HCT116 (cell line): Measurements from ENCODE around the gene NUP210. TPM values are rescaled to one million over a fixed set of nuclear protein-coding genes. Genes with fewer than 3 reads are reported as not detected.

Experiments
- ATAC-seq: fragments of 200-7000 bp; cut with Tn5 transposase; 2 replicates; pipeline ENCODE4 v1.9.1; 2020; ENCODE audit warnings: mild to moderate bottlenecking, moderate library complexity
- BruUV-seq: library from RNA; stranded (reverse); fragments of 400-500 nt; replicated peaks from 2 replicates; lab custom pipeline; 2021; lab: Mats Ljungman, UMichigan
- CTCF ChIA-PET: fragments of 300-600 bp; sonication (Branson Sonifier 250); formaldehyde crosslinking; loops from one replicate; lab custom pipeline; 2021; ENCODE audit warnings: antibody characterized with exemption; lab: Charles Lee
- POLR2A ChIA-PET: fragments of 300-600, 350-600 bp; sonication (Branson Sonifier 250); formaldehyde crosslinking; loops from one replicate; lab custom pipeline; 2021; ENCODE audit warnings: antibody characterized with exemption; lab: Charles Lee
- RAD21 ChIA-PET, 2 experiments: fragments of 300-600 bp; sonication (Branson Sonifier 250); formaldehyde crosslinking; loops; one replicate each; lab custom pipeline; 2023; ENCODE audit warnings: low total read pairs in 2 of 2; ENCODE audit not compliant: uncharacterized antibody in 2 of 2, unreplicated experiment in 2 of 2, low non-redundant PET in 1 of 2; lab: Charles Lee
- DNase-seq: peaks from one replicate; pipeline ENCODE4 v3.0.0-alpha.2; 2010; ENCODE audit warnings: low read depth, low spot score
- H2AFZ ChIP-seq: fragments of 200-600 bp; shearing (Covaris generic), sonication (generic); 2 replicates; pipeline ENCODE4 v1.6.1; 2017; ENCODE audit warnings: low read depth, mixed run types, mixed read lengths, antibody characterized with exemption, low read length; ENCODE audit not compliant: poor library complexity, severe bottlenecking
- H3K27ac ChIP-seq: 2 replicates; pipeline ENCODE4 v1.5.1; 2012; ENCODE audit warnings: low read depth, low read length
- H3K27me3 ChIP-seq: fragments of 200-600 bp; sonication (generic); 2 replicates; pipeline ENCODE4 v1.6.1; 2016; ENCODE audit warnings: mixed run types, low read length, mixed read lengths; ENCODE audit not compliant: insufficient read depth
- H3K36me3 ChIP-seq, 2 experiments: fragments of 200-500 bp in 1 of 2; fragments of 200-600 bp in 1 of 2; sonication (Bioruptor generic) in 1 of 2; sonication (generic) in 1 of 2; 2 replicates each; pipeline versions ENCODE4 v1.5.1 to v1.6.1; 2014 to 2016; ENCODE audit warnings: low read length in 2 of 2, inconsistent platforms in 1 of 2, mixed read lengths in 1 of 2, mixed run types in 1 of 2; ENCODE audit not compliant: insufficient read depth in 2 of 2, control insufficient read depth in 1 of 2
- H3K4me1 ChIP-seq, 2 experiments: fragments of 200-600 bp in 1 of 2; sonication (generic) in 1 of 2; 2 replicates each; pipeline versions ENCODE4 v1.5.1 to v1.6.1; 2012 to 2017; ENCODE audit warnings: low read length in 2 of 2, inconsistent platforms in 1 of 2, mild to moderate bottlenecking in 1 of 2, mixed read lengths in 1 of 2, mixed run types in 1 of 2, moderate library complexity in 1 of 2; ENCODE audit not compliant: insufficient read depth in 2 of 2, control insufficient read depth in 1 of 2
- H3K4me2 ChIP-seq: fragments of 200-600 bp; sonication (generic); 2 replicates; pipeline ENCODE4 v1.6.1; 2017; ENCODE audit warnings: mixed run types, low read length, mixed read lengths
- H3K4me3 ChIP-seq, 2 experiments: fragments of 200-600 bp in 1 of 2; sonication (generic) in 1 of 2; replicated peaks in 1 of 2; 2 replicates each; pipeline ENCODE4 v1.5.1; 2011 to 2016; ENCODE audit warnings: low read length in 2 of 2, control low read depth in 1 of 2, low read depth in 1 of 2, mild to moderate bottlenecking in 1 of 2, mixed read lengths in 1 of 2, mixed run types in 1 of 2
- H3K79me2 ChIP-seq: fragments of 200-600 bp; sonication (generic); 2 replicates; pipeline ENCODE4 v1.6.1; 2017; ENCODE audit warnings: mild to moderate bottlenecking, mixed run types, low read length, moderate library complexity, mixed read lengths; ENCODE audit not compliant: insufficient read depth
- H3K9ac ChIP-seq: fragments of 200-600 bp; sonication (generic); 2 replicates; pipeline ENCODE4 v1.6.1; 2016; ENCODE audit warnings: low read length, mixed read lengths
- H3K9me2 ChIP-seq: fragments of 200-600 bp; sonication (generic), shearing (Covaris generic); 2 replicates; pipeline ENCODE4 v1.6.1; 2017; ENCODE audit warnings: mixed run types, mild to moderate bottlenecking, moderate library complexity; ENCODE audit not compliant: insufficient read depth
- H3K9me3 ChIP-seq, 2 experiments: fragments of 200-500 bp in 1 of 2; fragments of 200-600 bp in 1 of 2; sonication (Bioruptor generic) in 1 of 2; sonication (generic) in 1 of 2; 2 replicates each; pipeline ENCODE4 v1.6.1; 2014 to 2017; ENCODE audit warnings: low read length in 2 of 2, mixed read lengths in 2 of 2, inconsistent platforms in 1 of 2, low read depth in 1 of 2, mild to moderate bottlenecking in 1 of 2, mixed run types in 1 of 2, moderate library complexity in 1 of 2; ENCODE audit not compliant: control insufficient read depth in 1 of 2, insufficient read depth in 1 of 2
- H4K20me1 ChIP-seq: fragments of 200-600 bp; sonication (generic), shearing (Covaris generic); 2 replicates; pipeline ENCODE4 v1.6.1; 2017; ENCODE audit warnings: mixed run types, mild to moderate bottlenecking, moderate library complexity; ENCODE audit not compliant: insufficient read depth
- ELF1 ChIP-seq: IDR thresholded peaks from 2 replicates; pipeline ENCODE4 v1.6.1; 2012; ENCODE audit warnings: low read depth, borderline replicate concordance
- EZH2 ChIP-seq: fragments of 200-600 bp; sonication (generic); IDR thresholded peaks from 2 replicates; pipeline ENCODE4 v1.6.1; 2017; ENCODE audit warnings: antibody characterized with exemption, mixed run types
- FOSL1 ChIP-seq: IDR thresholded peaks from 2 replicates; pipeline ENCODE4 v1.6.1; 2012; ENCODE audit warnings: low read depth
- JUND ChIP-seq: IDR thresholded peaks from 2 replicates; pipeline ENCODE4 v1.6.1; 2012
- POLR2AphosphoS5 ChIP-seq: IDR thresholded peaks from 2 replicates; pipeline ENCODE4 v1.6.1; 2011; ENCODE audit warnings: mild to moderate bottlenecking, low read depth, low read length, moderate library complexity
- SP1 ChIP-seq: IDR thresholded peaks from 2 replicates; pipeline ENCODE4 v1.6.1; 2012; ENCODE audit warnings: low read depth
- SRF ChIP-seq: IDR thresholded peaks from 2 replicates; pipeline ENCODE4 v1.6.1; 2012; ENCODE audit warnings: low read depth
- TCF7L2 ChIP-seq: IDR thresholded peaks from 2 replicates; pipeline ENCODE4 v1.7.0; 2011; ENCODE audit warnings: borderline replicate concordance, inconsistent platforms; ENCODE audit not compliant: insufficient read depth, insufficient read length; ENCODE audit errors: extremely low read depth
- ZFX ChIP-seq: fragments of 450-650 bp; IDR thresholded peaks from 2 replicates; pipeline ENCODE4 v1.6.1; 2017
- ZNF274 ChIP-seq: fragments of 200-500 bp; sonication (Bioruptor generic); IDR thresholded peaks from 2 replicates; pipeline ENCODE4 v1.6.1; 2014; ENCODE audit warnings: mild to moderate bottlenecking, low read depth, low read length, inconsistent platforms
- intact Hi-C: fragments of 100-400 bp; cut with micrococcal nuclease; formaldehyde crosslinking; loops from 2 replicates; pipeline ENCODE4 v1.10.0; 2022
- total RNA-seq: library from RNA; stranded (reverse); gene quantifications from one replicate; pipeline ENCODE4 v1.2.1, GENCODE V29; 2021; ENCODE audit not compliant: unreplicated experiment
- TF ChIP-seq, protein P1 (sequence below), 3 experiments: fragments of 200-600 bp in 1 of 3; sonication (generic) in 1 of 3; IDR thresholded peaks in 2 of 3; conservative IDR thresholded peaks in 1 of 3; 2 replicates each; pipeline ENCODE4 v1.5.1; 2012 to 2017; ENCODE audit warnings: low read depth in 2 of 3, low read length in 2 of 3, antibody characterized with exemption in 1 of 3, borderline replicate concordance in 1 of 3, control low read depth in 1 of 3, mild to moderate bottlenecking in 1 of 3, mixed read lengths in 1 of 3, mixed run types in 1 of 3, moderate library complexity in 1 of 3; ENCODE audit not compliant: insufficient read depth in 1 of 3
- TF ChIP-seq, protein P2 (sequence below): IDR thresholded peaks from 2 replicates; pipeline ENCODE4 v1.6.1; 2011; ENCODE audit warnings: mild to moderate bottlenecking, low read length, moderate library complexity; ENCODE audit not compliant: insufficient replicate concordance; ENCODE audit errors: extremely low read depth
- TF ChIP-seq, protein P3 (sequence below): IDR thresholded peaks from 2 replicates; pipeline ENCODE4 v1.6.1; 2012

NUP210 gene
- total RNA-seq, 1 experiment from 2014 or later: 74.9 TPM

DNA sequence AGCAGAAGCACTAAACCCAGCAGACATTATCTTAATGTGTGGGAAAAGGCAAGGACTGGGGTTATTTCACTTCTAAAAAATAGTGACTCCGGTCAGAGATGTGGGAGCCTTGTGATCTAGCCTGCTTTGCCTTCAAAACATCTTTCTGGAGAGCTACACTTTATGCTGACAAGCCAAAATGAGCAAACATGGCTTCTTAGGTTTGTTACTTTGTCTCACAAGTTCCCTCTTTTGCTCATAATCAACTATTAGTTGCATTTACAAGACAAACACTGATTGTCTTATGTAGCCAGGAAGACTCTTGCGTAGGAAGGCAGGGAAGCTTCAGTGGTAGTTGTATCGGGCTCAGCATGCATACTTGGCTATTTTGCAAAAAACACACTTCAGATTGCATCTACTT lies 129.2 kb downstream of the NUP210 start:
- Histone ChIP-seq H3K4me3 (no peak overlapping the region), H3K4me2 (no peak overlapping the region), H3K9me3 (peaks cover 7 to 10% of the 10 kb centered on the region in 2 experiments; a peak in 2 of 4 replicates), H3K9me2 (no peaks in the 10 kb centered on the region), H3K79me2 (no peaks in the 10 kb centered on the region), H3K27ac (no peak overlapping the region), H2AFZ (no peak overlapping the region), H3K9ac (no peak overlapping the region), H4K20me1 (no peaks in the 10 kb centered on the region)
- ChIA-PET RAD21 (no interaction called here), CTCF (no interaction called here)
- intact Hi-C loops: loop anchor here (10.0 kb wide), 1 partner anchor 196 kb away; no protein-coding TSS in a partner anchor
- ATAC-seq (no peak), DNase-seq (no peak)
- no TSS peak for BruUV-seq
- TF ChIP-seq SRF: no peak
- TF ChIP-seq, all 23 proteins: peak for 0
- POLR2A ChIA-PET: no interaction called here
- H3K36me3 ChIP-seq: no peaks in the 10 kb centered on the region
- H3K4me1 ChIP-seq: no peaks in the 10 kb centered on the region
- no peaks in the 10 kb centered on the region for H3K27me3 ChIP-seq

GRCh38 chr3:13289771-13290285 lies 130.3 kb downstream of the NUP210 start:
- Histone ChIP-seq H3K4me3 (no peak overlapping the region), H3K9me3 (peaks cover 7 to 13% of the 10 kb centered on the region in 2 experiments; a peak in 2 of 4 replicates), H3K4me1 (no peaks in the 10 kb centered on the region), H2AFZ (no peak overlapping the region), H3K27me3 (no peaks in the 10 kb centered on the region), H4K20me1 (no peaks in the 10 kb centered on the region), H3K27ac (no peak overlapping the region), H3K9ac (no peak overlapping the region), H3K79me2 (no peaks in the 10 kb centered on the region), H3K36me3 (no peaks in the 10 kb centered on the region), H3K9me2 (no peaks in the 10 kb centered on the region), H3K4me2 (no peak overlapping the region)
- RAD21 ChIA-PET: no interaction called here
- ATAC-seq (no peak), DNase-seq (no peak)
- CTCF ChIA-PET: no interaction called here
- no TSS peak for BruUV-seq
- intact Hi-C loops: loop anchor here (10.0 kb wide), 1 partner anchor 195 kb away; no protein-coding TSS in a partner anchor
- POLR2A ChIA-PET: no interaction called here
- TF ChIP-seq POLR2AphosphoS5: no peak
- TF ChIP-seq, protein P1, sequence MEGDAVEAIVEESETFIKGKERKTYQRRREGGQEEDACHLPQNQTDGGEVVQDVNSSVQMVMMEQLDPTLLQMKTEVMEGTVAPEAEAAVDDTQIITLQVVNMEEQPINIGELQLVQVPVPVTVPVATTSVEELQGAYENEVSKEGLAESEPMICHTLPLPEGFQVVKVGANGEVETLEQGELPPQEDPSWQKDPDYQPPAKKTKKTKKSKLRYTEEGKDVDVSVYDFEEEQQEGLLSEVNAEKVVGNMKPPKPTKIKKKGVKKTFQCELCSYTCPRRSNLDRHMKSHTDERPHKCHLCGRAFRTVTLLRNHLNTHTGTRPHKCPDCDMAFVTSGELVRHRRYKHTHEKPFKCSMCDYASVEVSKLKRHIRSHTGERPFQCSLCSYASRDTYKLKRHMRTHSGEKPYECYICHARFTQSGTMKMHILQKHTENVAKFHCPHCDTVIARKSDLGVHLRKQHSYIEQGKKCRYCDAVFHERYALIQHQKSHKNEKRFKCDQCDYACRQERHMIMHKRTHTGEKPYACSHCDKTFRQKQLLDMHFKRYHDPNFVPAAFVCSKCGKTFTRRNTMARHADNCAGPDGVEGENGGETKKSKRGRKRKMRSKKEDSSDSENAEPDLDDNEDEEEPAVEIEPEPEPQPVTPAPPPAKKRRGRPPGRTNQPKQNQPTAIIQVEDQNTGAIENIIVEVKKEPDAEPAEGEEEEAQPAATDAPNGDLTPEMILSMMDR (IDR thresholded peaks at IDR 0.05 in 2 of 3, conservative IDR thresholded peaks at IDR 0.05 in 1 of 3; ENCODE audit: borderline replicate concordance in 1 of 3, insufficient read depth in 1 of 3, low read depth in 2 of 3, low read length in 2 of 3): no peak
- TF ChIP-seq ZNF274: no peak
- TF ChIP-seq EZH2: no peak
- TF ChIP-seq, protein P2, sequence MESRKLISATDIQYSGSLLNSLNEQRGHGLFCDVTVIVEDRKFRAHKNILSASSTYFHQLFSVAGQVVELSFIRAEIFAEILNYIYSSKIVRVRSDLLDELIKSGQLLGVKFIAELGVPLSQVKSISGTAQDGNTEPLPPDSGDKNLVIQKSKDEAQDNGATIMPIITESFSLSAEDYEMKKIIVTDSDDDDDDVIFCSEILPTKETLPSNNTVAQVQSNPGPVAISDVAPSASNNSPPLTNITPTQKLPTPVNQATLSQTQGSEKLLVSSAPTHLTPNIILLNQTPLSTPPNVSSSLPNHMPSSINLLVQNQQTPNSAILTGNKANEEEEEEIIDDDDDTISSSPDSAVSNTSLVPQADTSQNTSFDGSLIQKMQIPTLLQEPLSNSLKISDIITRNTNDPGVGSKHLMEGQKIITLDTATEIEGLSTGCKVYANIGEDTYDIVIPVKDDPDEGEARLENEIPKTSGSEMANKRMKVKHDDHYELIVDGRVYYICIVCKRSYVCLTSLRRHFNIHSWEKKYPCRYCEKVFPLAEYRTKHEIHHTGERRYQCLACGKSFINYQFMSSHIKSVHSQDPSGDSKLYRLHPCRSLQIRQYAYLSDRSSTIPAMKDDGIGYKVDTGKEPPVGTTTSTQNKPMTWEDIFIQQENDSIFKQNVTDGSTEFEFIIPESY: no peak
- TF ChIP-seq ZFX: no peak
- TF ChIP-seq TCF7L2: no peak
- TF ChIP-seq FOSL1: no peak
- TF ChIP-seq, protein P3, sequence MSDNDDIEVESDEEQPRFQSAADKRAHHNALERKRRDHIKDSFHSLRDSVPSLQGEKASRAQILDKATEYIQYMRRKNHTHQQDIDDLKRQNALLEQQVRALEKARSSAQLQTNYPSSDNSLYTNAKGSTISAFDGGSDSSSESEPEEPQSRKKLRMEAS: no peak
- no peak for TF ChIP-seq SRF
- no peak for TF ChIP-seq JUND
- TF ChIP-seq SP1: no peak
- TF ChIP-seq ELF1: no peak
